H1 (cell line): ENCODE measurements around the gene CTIF. TPM values are rescaled to one million over a fixed set of nuclear protein-coding genes. Genes with fewer than 3 reads are reported as not detected.

Experiments
- EGR1 ChIP-seq: IDR thresholded peaks from 2 replicates; pipeline ENCODE4 v1.6.1; 2011; ENCODE audit warnings: low read depth, low read length, borderline replicate concordance
- EZH2 ChIP-seq: fragments of 200-600 bp; sonication (generic); IDR thresholded peaks from 2 replicates; pipeline ENCODE4 v1.7.1; 2012; ENCODE audit warnings: low read depth, mild to moderate bottlenecking, moderate library complexity, low read length, inconsistent platforms; ENCODE audit not compliant: severe bottlenecking
- SIN3A ChIP-seq, 2 experiments: IDR thresholded peaks in 1 of 2; conservative IDR thresholded peaks in 1 of 2; 2 replicates each; pipeline ENCODE4 v1.6.1; 2011 to 2012; ENCODE audit warnings: low read length in 2 of 2, improper control_type of control experiment in 1 of 2, low read depth in 1 of 2, mild to moderate bottlenecking in 1 of 2
- SP2 ChIP-seq: IDR thresholded peaks from 2 replicates; pipeline ENCODE4 v1.6.1; 2012; ENCODE audit warnings: mild to moderate bottlenecking, low read length, inconsistent platforms
- SUZ12 ChIP-seq: fragments of 200-600 bp; sonication (generic); IDR thresholded peaks from 2 replicates; pipeline ENCODE4 v1.6.1; 2012; ENCODE audit warnings: mild to moderate bottlenecking, inconsistent platforms, low read length, moderate library complexity, mixed read lengths
- TEAD4 ChIP-seq: IDR thresholded peaks from 2 replicates; pipeline ENCODE4 v1.6.1; 2012; ENCODE audit warnings: low read depth, low read length, inconsistent platforms, mixed read lengths
- polyA plus RNA-seq, 7 experiments: library from polyadenylated mRNA; depleted of rRNA in 3 of 7; stranded (reverse) in 5 of 7; unstranded in 2 of 7; fragments of >200 nt in 5 of 7; fragments of 200-250 nt in 2 of 7; gene quantifications; 1 replicate in 5 of 7; 2 replicates in 1 of 7; 4 replicates in 1 of 7; pipeline versions ENCODE4 v1.2.1 to v1.2.3, GENCODE V29; 2011 to 2013; ENCODE audit warnings: missing spikeins in 2 of 7, mixed read lengths in 2 of 7
- total RNA-seq: library from RNA; stranded (reverse); fragmentation: NEBNext Ultra II Directional; extraction: Animal tissue kit (Norgen Biotek cat#: 25700); gene quantifications from 2 replicates; pipeline ENCODE4 v1.2.1, GENCODE V29; 2021

Gene CTIF
- total and polyA plus RNA-seq, 2 of the 8 experiments (the other 6 are each of a cell fraction or from before 2014, with no cell fraction given): 9.0 to 17.8 TPM

DNA sequence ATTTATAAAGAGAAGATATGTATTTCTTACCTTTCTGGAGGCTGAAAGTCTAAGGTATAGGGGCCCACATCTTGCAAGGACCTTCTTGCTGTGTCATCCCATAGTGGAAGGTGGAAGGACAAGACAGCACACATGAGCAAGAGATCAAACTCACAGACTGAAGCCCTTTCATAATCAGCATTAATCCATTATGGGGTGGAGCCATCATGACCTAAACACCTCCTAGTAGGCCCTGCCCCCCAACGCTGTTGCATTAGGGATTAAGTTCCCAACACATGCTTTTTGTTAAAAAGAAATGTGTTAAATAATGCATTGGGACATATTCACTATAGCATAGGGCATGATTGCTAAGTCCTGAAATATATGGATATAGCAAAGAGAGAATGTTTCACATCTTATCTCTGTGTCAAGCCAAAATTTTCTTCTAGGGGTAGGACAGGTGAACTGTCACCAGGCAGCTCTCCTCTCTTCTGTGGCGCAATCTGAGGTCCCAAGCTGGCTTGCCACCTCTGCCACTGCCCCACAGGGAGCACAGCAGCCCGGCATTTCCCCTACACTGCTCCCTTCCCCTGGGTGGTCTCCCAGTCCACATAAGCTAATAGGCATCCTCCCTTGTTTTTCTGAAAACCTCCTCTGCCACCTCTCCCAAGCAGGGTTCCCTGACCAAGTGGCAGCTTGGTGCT, 8.3 kb upstream of the CTIF start (continued):
- TF ChIP-seq EGR1: no peak
- no peak for TF ChIP-seq SIN3A (conservative IDR thresholded peaks at IDR 0.05 in 1 of 2, IDR thresholded peaks at IDR 0.05 in 1 of 2; ENCODE audit: low read depth in 1 of 2, low read length in 2 of 2)
- no peak for TF ChIP-seq TEAD4
- no peak for TF ChIP-seq SP2
- TF ChIP-seq SUZ12: no peak
- no peak for TF ChIP-seq EZH2
